Spleen (tissue), 11 donors: ENCODE measurements around the gene PERCC1. TPM values are rescaled to one million over a fixed set of nuclear protein-coding genes. Genes with fewer than 3 reads are reported as not detected.

Source experiments
- DNase-seq: peaks from one replicate; pipeline ENCODE4 v3.0.0-alpha.2; 2020
- H3K27ac ChIP-seq, 8 donors: fragments of 200-600 bp; sonication (generic) in 7 of 8; 1 replicate in 4 of 8; 2 replicates in 4 of 8; pipeline versions ENCODE4 v1.5.0 to v1.8.0; 2016 to 2021; ENCODE audit warnings: inconsistent platforms in 4 of 8, mild to moderate bottlenecking in 4 of 8, moderate library complexity in 1 of 8
- H3K27me3 ChIP-seq, 7 donors: fragments of 200-600 bp; sonication (generic) in 6 of 7; replicated peaks in 1 of 7; 1 replicate in 4 of 7; 2 replicates in 3 of 7; pipeline versions ENCODE4 v1.5.0 to v1.8.0; 2016 to 2021; ENCODE audit warnings: inconsistent platforms in 3 of 7, mild to moderate bottlenecking in 1 of 7
- H3K36me3 ChIP-seq, 6 donors: fragments of 200-600 bp; sonication (generic) in 5 of 6; 1 replicate in 4 of 6; 2 replicates in 2 of 6; pipeline versions ENCODE4 v1.5.0 to v1.8.0; 2016 to 2021; ENCODE audit warnings: inconsistent platforms in 2 of 6
- H3K4me1 ChIP-seq, 6 donors: fragments of 200-600 bp; sonication (generic) in 5 of 6; 1 replicate in 3 of 6; 2 replicates in 3 of 6; pipeline versions ENCODE4 v1.5.0 to v1.8.0; 2016 to 2021; ENCODE audit warnings: inconsistent platforms in 3 of 6
- H3K4me3 ChIP-seq, 8 donors: fragments of 200-600 bp; sonication (generic) in 7 of 8; 1 replicate in 4 of 8; 2 replicates in 4 of 8; pipeline versions ENCODE4 v1.5.0 to v1.8.0; 2016 to 2021; ENCODE audit warnings: inconsistent platforms in 4 of 8, mild to moderate bottlenecking in 4 of 8, moderate library complexity in 2 of 8
- H3K9me3 ChIP-seq, 8 donors: fragments of 200-600 bp; sonication (generic) in 7 of 8; 1 replicate in 4 of 8; 2 replicates in 4 of 8; pipeline versions ENCODE4 v1.5.0 to v1.8.0; 2016 to 2021; ENCODE audit warnings: inconsistent platforms in 4 of 8
- CTCF ChIP-seq, 11 experiments: fragments of 200-600 bp in 7 of 11; fragments of 450-650 bp in 4 of 11; sonication (generic) in 4 of 11; IDR thresholded peaks in 8 of 11; conservative IDR thresholded peaks in 3 of 11; 1 replicate in 7 of 11; 2 replicates in 4 of 11; pipeline versions ENCODE4 v1.4.0 to v1.8.0; 2016 to 2021; ENCODE audit warnings: antibody characterized with exemption in 11 of 11, inconsistent platforms in 4 of 11, mild to moderate bottlenecking in 1 of 11
- POLR2A ChIP-seq, 3 donors: fragments of 450-650 bp; IDR thresholded peaks; one replicate each; pipeline ENCODE4 v1.5.1; 2017; ENCODE audit warnings: antibody characterized with exemption in 3 of 3, mild to moderate bottlenecking in 1 of 3
- POLR2AphosphoS5 ChIP-seq, 3 donors: sonication (generic); formaldehyde crosslinking; IDR thresholded peaks; one replicate each; pipeline ENCODE4 v1.5.1; 2017; ENCODE audit warnings: antibody characterized with exemption in 3 of 3
- WGBS, 5 donors: extraction: QIAGEN DNeasy Blood & Tissue Kit in 3 of 5; methylation state at CpG; one replicate each; pipeline versions ENCODE4 v1.1.5 to v1.1.7; 2013 to 2018; 5-methylcytosine and 5-hydroxymethylcytosine counted together
- intact Hi-C: fragments of 100-400 bp; cut with DNase I; formaldehyde crosslinking; loops from one replicate; pipeline ENCODE4 v1.15.0; 2023; ENCODE audit warnings: low total_unique reads
- polyA plus RNA-seq, 3 donors: library from polyadenylated mRNA; stranded (reverse); fragments of 200-250 nt; gene quantifications; one replicate each; pipeline ENCODE4 v1.2.1, GENCODE V29; 2013
- total RNA-seq, 7 donors: library from RNA; depleted of rRNA in 3 of 7; stranded (reverse); fragments of >200 nt in 3 of 7; fragmentation: NEBNext Ultra II Directional in 4 of 7; extraction: Animal tissue kit (Norgen Biotek cat#: 25700) in 4 of 7; gene quantifications; one replicate each; pipeline versions ENCODE4 v1.1.0 to v1.2.1, GENCODE V29; 2016 to 2021
- donor health status: healthy with polysubstance abuse.
- donor health status: DM: no; HTN: no; CAD: no; lungs with moderate emphysema.
- donor health status: DM: no; HTN: no; CAD: no.
- donor health status: Bipolar disorder and iron deficiency.
- donor health status: healthy.
- donor health status: DM: no; HTN: no; CAD: no.
- donor health status: DM: yes; HTN: yes; CAD: no.

The PERCC1 gene
- total and polyA plus RNA-seq, 10 donors = 0.11 to 1.3 (median 0.73) TPM; not detected in 7

- Histone ChIP-seq H3K36me3 (peaks cover 0 to 45% (median 17%) of the 10 kb centered on the region in 6 donors), H3K27ac (peak within 1 kb of the TSS; percentile 72 to 95 (median 92)), H3K9me3 (no peaks in the 10 kb centered on the region), H3K4me3 (peak within 1 kb of the TSS; percentile 63 to 98 (median 86)), H3K4me1 (peaks cover 9 to 73% (median 50%) of the 10 kb centered on the region in 6 donors), H3K27me3 (no peaks in the 10 kb centered on the region)
- intact Hi-C loops = no loop called here
- DNase-seq = peak; percentile 96
- WGBS, 5 donors = 1 to 15% (median 4%) methylated on average over 8 to 72 of the region's 72 CpGs
- TF ChIP-seq POLR2A (IDR thresholded peaks at IDR 0.05) = no peak
- TF ChIP-seq POLR2AphosphoS5 (IDR thresholded peaks at IDR 0.05) = peak; percentile 58 to 72 (median 70)
These were observed 16.2 kb upstream of the PERCC1 start, which contains the start of gene UNKL for GRCh38 chr16:1414532-1415260. UNKL (minus strand) TSS chr16:1414704; CDS start chr16:1414691, 13 bp downstream.

GRCh38 chr16:1416521-1416941 lies 14.3 kb upstream of the PERCC1 start:
- intact Hi-C loops = no loop called here
- TF ChIP-seq POLR2AphosphoS5 (IDR thresholded peaks at IDR 0.05) (no peak), CTCF (IDR thresholded peaks at IDR 0.05 in 8 of 11, conservative IDR thresholded peaks at IDR 0.05 in 3 of 11) (no peak), POLR2A (IDR thresholded peaks at IDR 0.05) (no peak)
- H3K9me3 ChIP-seq = no peaks in the 10 kb centered on the region
- H3K4me1 ChIP-seq = peaks cover 19 to 70% (median 57%) of the 10 kb centered on the region in 6 donors
- no peak overlapping the region for H3K4me3 ChIP-seq
- no peak for DNase-seq
- H3K27ac ChIP-seq = peak overlapping the region in 1 of 8 donors; percentile 21
- WGBS, 5 donors = 81 to 95% (median 86%) methylated on average over 3 of the region's 3 CpGs
- H3K36me3 ChIP-seq = peaks cover 0 to 27% (median 9%) of the 10 kb centered on the region in 6 donors
- H3K27me3 ChIP-seq = no peaks in the 10 kb centered on the region

- no peaks in the 10 kb centered on the region for H3K9me3 ChIP-seq
- peak overlapping the region; percentile 85 to 99 (median 94) for H3K4me3 ChIP-seq
- TF ChIP-seq POLR2A (IDR thresholded peaks at IDR 0.05) (no peak), CTCF (IDR thresholded peaks at IDR 0.05 in 8 of 11, conservative IDR thresholded peaks at IDR 0.05 in 3 of 11) (no peak), POLR2AphosphoS5 (IDR thresholded peaks at IDR 0.05) (no peak)
- WGBS, 5 donors = 0 to 5% (median 2%) methylated on average over 4 to 22 of the region's 22 CpGs
- DNase-seq = no peak
- intact Hi-C loops = loop anchor here (10.0 kb wide), 1 partner anchor 195 kb away; the partner anchor contains the start of genes CRAMP1 and IFT140
- no peaks in the 10 kb centered on the region for H3K27me3 ChIP-seq
- peaks cover 0 to 12% (median 3%) of the 10 kb centered on the region in 6 donors for H3K36me3 ChIP-seq
- peak overlapping the region; percentile 96 to 98 (median 96) for H3K27ac ChIP-seq
- H3K4me1 ChIP-seq = peaks cover 15 to 44% (median 38%) of the 10 kb centered on the region in 6 donors
These were observed 10.8 kb upstream of the PERCC1 start for GRCh38 chr16:1420111-1420539.

- Histone ChIP-seq H3K4me3 (no peak overlapping the region), H3K36me3 (peaks cover 0 to 12% (median 3%) of the 10 kb centered on the region in 6 donors), H3K27me3 (no peaks in the 10 kb centered on the region), H3K9me3 (no peaks in the 10 kb centered on the region), H3K4me1 (peaks cover 15 to 49% (median 37%) of the 10 kb centered on the region in 6 donors), H3K27ac (peak overlapping the region in 7 of 8 donors; percentile 96 to 98 (median 96))
- intact Hi-C loops = loop anchor here (10.0 kb wide), 1 partner anchor 193 kb away; the partner anchor contains the start of genes CRAMP1 and IFT140
- no peak for TF ChIP-seq POLR2AphosphoS5 (IDR thresholded peaks at IDR 0.05)
- no peak for TF ChIP-seq POLR2A (IDR thresholded peaks at IDR 0.05)
- TF ChIP-seq CTCF (IDR thresholded peaks at IDR 0.05 in 8 of 11, conservative IDR thresholded peaks at IDR 0.05 in 3 of 11) = no peak
- WGBS, 5 donors = 86 to 89% (median 87%) methylated on average over 10 of the region's 10 CpGs
- no peak for DNase-seq
These were observed 8.8 kb upstream of the PERCC1 start for GRCh38 chr16:1422076-1422475.
